ENCODE results near the gene GNG7. TPM values are rescaled to one million over a fixed set of nuclear protein-coding genes. Genes with fewer than 3 reads are reported as not detected.

GNG7 gene
- total and polyA plus RNA-seq, 2 experiments from 2014 or later, result 0.11 to 0.13 TPM

DNA sequence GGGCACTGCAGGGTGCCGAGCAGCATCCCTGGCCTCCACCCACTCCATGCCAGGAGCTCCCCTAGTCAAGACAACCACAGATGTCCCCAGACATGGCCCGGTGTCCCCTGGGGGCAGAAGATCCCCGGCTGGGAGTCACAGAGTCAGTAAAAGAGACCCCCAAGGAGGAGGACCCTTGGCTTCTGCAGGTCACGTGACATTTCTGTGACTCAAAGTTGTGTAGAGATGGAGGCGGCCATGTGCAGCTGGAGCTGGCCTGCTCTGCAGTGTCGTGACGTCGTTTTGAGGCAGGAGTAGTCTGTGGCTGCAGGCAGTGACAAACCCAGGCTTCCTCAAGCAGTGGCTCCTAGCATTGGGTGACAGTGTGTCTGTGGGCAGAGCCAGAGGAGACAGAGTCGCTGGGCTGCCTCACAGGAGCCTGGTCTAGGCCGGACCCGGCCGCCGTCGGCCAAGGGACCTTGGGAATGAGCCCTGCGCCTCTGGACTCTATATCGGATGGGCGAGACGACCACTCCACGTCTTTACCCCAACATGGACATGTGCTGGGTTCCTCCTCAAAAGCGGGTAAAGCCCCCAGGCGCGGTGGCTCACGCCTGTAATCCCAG is 26.4 kb upstream of the GNG7 start:
- no peaks in the 10 kb centered on the region for H3K9me2 ChIP-seq (ENCODE audit: insufficient read depth)
- no peak overlapping the region for H3K27ac ChIP-seq
- no peaks in the 10 kb centered on the region for H3K27me3 ChIP-seq (replicated peaks; ENCODE audit: insufficient read depth)
- no peak overlapping the region for H3K4me3 ChIP-seq
- DNase-seq, result no peak
- H3K79me2 ChIP-seq (ENCODE audit: insufficient read depth), result no peaks in the 10 kb centered on the region
- H3F3A ChIP-seq (ENCODE audit: insufficient read depth), result no peaks in the 10 kb centered on the region
- H3K9me3 ChIP-seq (ENCODE audit: low read depth), result no peaks in the 10 kb centered on the region
- no peak overlapping the region for H3K4me2 ChIP-seq (ENCODE audit: unreplicated experiment)
- no peaks in the 10 kb centered on the region for H3K36me3 ChIP-seq (ENCODE audit: low read depth)
- 75 to 77% methylated on average over 23 of the region's 23 CpGs for WGBS, 2 experiments (ENCODE audit: low coverage in 1 of 2, low lambda C conversion rate in 2 of 2, missing lambda C conversion rate in 2 of 2)
- TF ChIP-seq EZH2phosphoT487 (IDR thresholded peaks at IDR 0.05; ENCODE audit: insufficient read depth, low read depth) (no peak), EZH2 (IDR thresholded peaks at IDR 0.05; ENCODE audit: insufficient read depth, poor library complexity, severe bottlenecking) (no peak)
- no peak overlapping the region for H2AFZ ChIP-seq
- H4K20me1 ChIP-seq (ENCODE audit: insufficient read depth), result no peaks in the 10 kb centered on the region
- no peaks in the 10 kb centered on the region for H3K4me1 ChIP-seq (ENCODE audit: insufficient read depth)
- in situ Hi-C loops (cut with MboI), result no loop called here
- H3K9ac ChIP-seq, result no peak overlapping the region

DNA sequence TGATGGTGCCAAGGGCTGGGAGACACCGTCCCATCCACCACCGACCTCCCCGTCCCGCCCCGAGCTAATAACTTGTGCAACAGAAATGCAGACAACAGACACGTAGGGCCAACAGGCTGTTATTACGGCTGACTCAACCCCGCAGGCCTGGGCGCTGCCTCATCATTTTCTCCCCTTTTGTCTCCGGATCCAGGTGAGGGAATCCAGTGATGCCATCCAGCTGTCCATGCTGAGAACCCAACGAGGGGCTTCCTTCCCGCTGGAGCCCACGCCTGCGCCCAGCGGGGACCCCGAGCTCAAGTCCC is 25.1 kb upstream of the GNG7 start:
- Histone ChIP-seq H2AFZ (no peak overlapping the region), H3K9me2 (ENCODE audit: insufficient read depth) (no peaks in the 10 kb centered on the region)

GRCh38 chr19:2726904-2727639 is 24.6 kb upstream of the GNG7 start:
- WGBS, 2 experiments (ENCODE audit: low coverage in 1 of 2, low lambda C conversion rate in 2 of 2, missing lambda C conversion rate in 2 of 2), result 14 to 17% methylated on average over 24 to 26 of the region's 26 CpGs
- H4K20me1 ChIP-seq (ENCODE audit: insufficient read depth), result no peaks in the 10 kb centered on the region
- no peaks in the 10 kb centered on the region for H3K79me2 ChIP-seq (ENCODE audit: insufficient read depth)
- H3K4me1 ChIP-seq (ENCODE audit: insufficient read depth), result peaks cover 11% of the 10 kb centered on the region; the same call in 1 of the 2 replicates
- H3K9me2 ChIP-seq (ENCODE audit: insufficient read depth), result no peaks in the 10 kb centered on the region
- H3K27ac ChIP-seq, result no peak overlapping the region
- no peaks in the 10 kb centered on the region for H3K9me3 ChIP-seq (ENCODE audit: low read depth)
- in situ Hi-C loops (cut with MboI), result no loop called here
- H3K36me3 ChIP-seq (ENCODE audit: low read depth), result no peaks in the 10 kb centered on the region
- no peaks in the 10 kb centered on the region for H3K27me3 ChIP-seq (replicated peaks; ENCODE audit: insufficient read depth)
- H2AFZ ChIP-seq, result no peak overlapping the region
- no peak overlapping the region for H3K4me3 ChIP-seq
- H3F3A ChIP-seq (ENCODE audit: insufficient read depth), result no peaks in the 10 kb centered on the region
- no peak for TF ChIP-seq EZH2 (IDR thresholded peaks at IDR 0.05; ENCODE audit: insufficient read depth, poor library complexity, severe bottlenecking)
- no peak for TF ChIP-seq EZH2phosphoT487 (IDR thresholded peaks at IDR 0.05; ENCODE audit: insufficient read depth, low read depth)
- DNase-seq, result peak; percentile 22
- no peak overlapping the region for H3K9ac ChIP-seq
- no peak overlapping the region for H3K4me2 ChIP-seq (ENCODE audit: unreplicated experiment)

More for the DNA sequence above, 25.1 kb upstream of the GNG7 start:
- H3K4me1 ChIP-seq (ENCODE audit: insufficient read depth), result peaks cover 9% of the 10 kb centered on the region; the same call in 1 of the 2 replicates
- no peaks in the 10 kb centered on the region for H3K36me3 ChIP-seq (ENCODE audit: low read depth)
- peak; percentile 74 for DNase-seq
- no peaks in the 10 kb centered on the region for H3K9me3 ChIP-seq (ENCODE audit: low read depth)
- no peak overlapping the region for H3K27ac ChIP-seq
- no peaks in the 10 kb centered on the region for H3K27me3 ChIP-seq (replicated peaks; ENCODE audit: insufficient read depth)
- H3K4me3 ChIP-seq, result no peak overlapping the region
- no peak overlapping the region for H3K9ac ChIP-seq
- H4K20me1 ChIP-seq (ENCODE audit: insufficient read depth), result no peaks in the 10 kb centered on the region
- H3F3A ChIP-seq (ENCODE audit: insufficient read depth), result no peaks in the 10 kb centered on the region
- TF ChIP-seq EZH2phosphoT487 (IDR thresholded peaks at IDR 0.05; ENCODE audit: insufficient read depth, low read depth) (no peak), EZH2 (IDR thresholded peaks at IDR 0.05; ENCODE audit: insufficient read depth, poor library complexity, severe bottlenecking) (no peak)
- in situ Hi-C loops (cut with MboI), result no loop called here
- H3K4me2 ChIP-seq (ENCODE audit: unreplicated experiment), result no peak overlapping the region
- H3K79me2 ChIP-seq (ENCODE audit: insufficient read depth), result no peaks in the 10 kb centered on the region
- 28 to 32% methylated on average over 16 of the region's 16 CpGs for WGBS, 2 experiments (ENCODE audit: low coverage in 1 of 2, low lambda C conversion rate in 2 of 2, missing lambda C conversion rate in 2 of 2)

DNA sequence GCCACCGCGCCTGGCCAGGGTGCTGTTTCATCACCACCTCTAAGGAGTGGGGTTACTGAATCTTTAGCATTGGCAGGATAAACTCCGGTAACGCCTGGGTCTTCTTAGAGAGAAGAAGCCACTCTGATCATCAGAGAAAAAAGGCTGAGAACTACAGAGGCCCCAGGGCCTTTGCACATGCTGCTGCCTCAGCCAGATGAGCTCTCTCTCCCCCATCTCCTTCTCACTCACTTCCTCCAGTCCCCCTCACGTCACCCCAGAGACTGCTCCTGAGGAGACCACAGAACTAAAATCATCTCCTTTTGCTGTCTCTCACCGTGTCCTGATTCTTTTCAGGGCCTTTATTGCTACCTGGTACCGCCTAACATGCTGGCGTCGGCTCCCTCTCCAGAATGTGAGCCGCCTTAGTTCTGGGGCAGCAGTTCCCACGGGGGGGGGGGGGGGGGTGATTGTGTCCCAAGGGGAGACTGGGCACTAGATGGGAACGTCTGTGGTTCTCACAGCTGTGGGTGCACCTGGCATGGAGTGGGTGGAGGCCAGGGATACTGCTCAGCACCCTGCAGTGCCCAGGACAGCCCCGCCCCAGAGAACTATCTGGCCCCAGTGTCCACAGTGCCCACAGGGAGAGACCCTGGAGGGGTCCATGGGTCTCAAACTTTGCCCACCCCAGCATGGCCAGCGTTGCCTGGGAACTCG is 23.8 kb upstream of the GNG7 start:
- Histone ChIP-seq H2AFZ (no peak overlapping the region), H3K36me3 (ENCODE audit: low read depth) (no peaks in the 10 kb centered on the region), H3K4me2 (ENCODE audit: unreplicated experiment) (no peak overlapping the region), H3K9ac (no peak overlapping the region), H4K20me1 (ENCODE audit: insufficient read depth) (no peaks in the 10 kb centered on the region), H3K9me2 (ENCODE audit: insufficient read depth) (no peaks in the 10 kb centered on the region), H3K4me1 (ENCODE audit: insufficient read depth) (peaks cover 11% of the 10 kb centered on the region; the same call in 1 of the 2 replicates), H3K4me3 (no peak overlapping the region), H3K9me3 (ENCODE audit: low read depth) (no peaks in the 10 kb centered on the region), H3K27ac (no peak overlapping the region), H3K27me3 (replicated peaks; ENCODE audit: insufficient read depth) (no peaks in the 10 kb centered on the region), H3F3A (ENCODE audit: insufficient read depth) (no peaks in the 10 kb centered on the region), H3K79me2 (ENCODE audit: insufficient read depth) (no peaks in the 10 kb centered on the region)
- no peak for DNase-seq
- WGBS, 2 experiments (ENCODE audit: low coverage in 1 of 2, low lambda C conversion rate in 2 of 2, missing lambda C conversion rate in 2 of 2), result 71 to 80% methylated on average over 13 to 15 of the region's 15 CpGs
- in situ Hi-C loops (cut with MboI), result no loop called here
- no peak for TF ChIP-seq EZH2 (IDR thresholded peaks at IDR 0.05; ENCODE audit: insufficient read depth, poor library complexity, severe bottlenecking)
- TF ChIP-seq EZH2phosphoT487 (IDR thresholded peaks at IDR 0.05; ENCODE audit: insufficient read depth, low read depth), result no peak
